Measurements from ENCODE around the gene ABI2. TPM values are rescaled to one million over a fixed set of nuclear protein-coding genes. Genes with fewer than 3 reads are reported as not detected.

ABI2 gene
- 101 TPM for total RNA-seq (ENCODE audit: unreplicated experiment)
- long read RNA-seq, full-length matches to known transcripts, result 2 of 15 reads
- long read RNA-seq, partial matches to known transcripts, result 2 of 15 reads
- long read RNA-seq, other reads (novel, unspliced or antisense), result 11 of 15 reads

DNA sequence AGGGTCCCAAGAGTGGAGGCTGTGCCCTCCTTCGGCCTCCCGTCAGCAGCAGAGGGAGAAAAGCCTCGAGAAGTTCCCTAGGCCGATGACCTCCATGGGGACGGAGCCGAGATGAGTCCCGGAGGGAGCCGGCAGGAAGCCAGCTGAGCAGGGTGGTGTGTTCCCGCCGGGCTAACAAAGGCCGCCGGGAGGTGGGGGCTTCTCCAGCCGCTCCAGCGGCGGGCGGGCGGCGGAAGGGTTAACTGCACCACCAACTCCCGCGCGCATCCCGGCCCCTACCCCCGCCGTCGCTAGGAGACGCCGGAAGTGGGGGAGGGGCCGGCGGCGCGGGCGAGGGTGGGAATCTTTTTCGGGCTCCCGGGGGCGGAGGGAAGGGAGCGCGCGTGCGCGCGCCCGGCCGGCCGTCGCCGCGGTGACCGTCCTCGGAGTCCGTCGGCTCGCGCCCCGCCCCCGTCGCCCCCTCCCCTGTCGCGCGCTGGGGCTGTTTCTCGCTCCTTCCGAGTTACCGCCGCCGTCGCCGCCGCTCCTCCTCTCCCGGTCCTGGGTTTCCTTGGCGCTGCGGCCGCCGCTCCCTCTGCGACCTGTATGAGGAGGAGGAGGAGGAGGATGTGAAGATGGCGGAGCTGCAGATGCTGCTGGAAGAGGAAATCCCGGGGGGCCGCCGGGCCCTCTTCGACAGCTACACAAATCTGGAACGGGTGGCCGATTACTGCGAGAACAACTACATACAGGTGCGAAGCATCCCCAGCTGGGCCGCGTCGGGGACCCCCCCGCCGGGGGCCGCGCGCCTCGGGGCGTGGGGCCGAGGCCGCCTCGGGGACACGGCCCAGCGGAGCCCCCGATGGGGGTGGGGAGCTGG is at the start of gene ABI2:
TSS of gene ABI2 (plus strand) at position 494 of the 859 bp plus-strand sequence. CDS start at position 615, 121 bp downstream.
- Mint-ChIP-seq H3K4me3 (ENCODE audit: unreplicated experiment) (peak within 1 kb of the TSS; percentile 98), H3K27me3 (ENCODE audit: unreplicated experiment) (peaks cover 9% of the 10 kb centered on the region), H3K9me3 (ENCODE audit: unreplicated experiment) (peaks cover 12% of the 10 kb centered on the region), H3K27ac (ENCODE audit: unreplicated experiment) (peak within 1 kb of the TSS; percentile 100), H3K36me3 (ENCODE audit: unreplicated experiment) (peaks cover 5% of the 10 kb centered on the region), H3K4me1 (ENCODE audit: low read depth, unreplicated experiment) (peaks cover 17% of the 10 kb centered on the region)
- DNase-seq, result peak; percentile 97
- TF ChIP-seq, protein P1, sequence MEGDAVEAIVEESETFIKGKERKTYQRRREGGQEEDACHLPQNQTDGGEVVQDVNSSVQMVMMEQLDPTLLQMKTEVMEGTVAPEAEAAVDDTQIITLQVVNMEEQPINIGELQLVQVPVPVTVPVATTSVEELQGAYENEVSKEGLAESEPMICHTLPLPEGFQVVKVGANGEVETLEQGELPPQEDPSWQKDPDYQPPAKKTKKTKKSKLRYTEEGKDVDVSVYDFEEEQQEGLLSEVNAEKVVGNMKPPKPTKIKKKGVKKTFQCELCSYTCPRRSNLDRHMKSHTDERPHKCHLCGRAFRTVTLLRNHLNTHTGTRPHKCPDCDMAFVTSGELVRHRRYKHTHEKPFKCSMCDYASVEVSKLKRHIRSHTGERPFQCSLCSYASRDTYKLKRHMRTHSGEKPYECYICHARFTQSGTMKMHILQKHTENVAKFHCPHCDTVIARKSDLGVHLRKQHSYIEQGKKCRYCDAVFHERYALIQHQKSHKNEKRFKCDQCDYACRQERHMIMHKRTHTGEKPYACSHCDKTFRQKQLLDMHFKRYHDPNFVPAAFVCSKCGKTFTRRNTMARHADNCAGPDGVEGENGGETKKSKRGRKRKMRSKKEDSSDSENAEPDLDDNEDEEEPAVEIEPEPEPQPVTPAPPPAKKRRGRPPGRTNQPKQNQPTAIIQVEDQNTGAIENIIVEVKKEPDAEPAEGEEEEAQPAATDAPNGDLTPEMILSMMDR (IDR thresholded peaks at IDR 0.05; ENCODE audit: partially characterized antibody, unreplicated experiment), result no peak

DNA sequence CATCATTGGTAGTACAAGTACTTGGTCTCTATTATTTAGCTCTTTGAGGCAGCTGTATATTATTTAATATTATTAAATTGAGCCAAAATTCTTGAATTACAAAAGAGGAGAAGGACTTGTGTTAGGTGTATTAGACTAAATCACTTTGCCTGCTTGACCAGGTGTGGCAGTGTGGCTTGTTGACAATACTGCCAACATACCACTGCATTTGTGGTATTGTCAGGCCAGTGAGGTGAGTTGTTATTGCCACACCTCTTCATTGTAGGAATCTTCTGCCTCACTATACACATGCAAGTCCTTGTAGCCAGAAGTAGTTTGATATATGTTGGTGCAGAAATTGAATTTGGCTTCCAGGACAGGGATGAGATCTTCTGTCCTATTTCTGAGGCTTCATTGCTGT is 48.9 kb upstream of the ABI2 start:
- H3K36me3 Mint-ChIP-seq (ENCODE audit: unreplicated experiment), result no peaks in the 10 kb centered on the region
- H3K27me3 Mint-ChIP-seq (ENCODE audit: unreplicated experiment), result no peaks in the 10 kb centered on the region
- TF ChIP-seq, protein P1 (IDR thresholded peaks at IDR 0.05; ENCODE audit: partially characterized antibody, unreplicated experiment), result no peak
- H3K27ac Mint-ChIP-seq (ENCODE audit: unreplicated experiment), result no peak overlapping the region
- H3K4me3 Mint-ChIP-seq (ENCODE audit: unreplicated experiment), result no peak overlapping the region
- no peak for DNase-seq
- no peaks in the 10 kb centered on the region for H3K9me3 Mint-ChIP-seq (ENCODE audit: unreplicated experiment)
- no peaks in the 10 kb centered on the region for H3K4me1 Mint-ChIP-seq (ENCODE audit: low read depth, unreplicated experiment)

DNA sequence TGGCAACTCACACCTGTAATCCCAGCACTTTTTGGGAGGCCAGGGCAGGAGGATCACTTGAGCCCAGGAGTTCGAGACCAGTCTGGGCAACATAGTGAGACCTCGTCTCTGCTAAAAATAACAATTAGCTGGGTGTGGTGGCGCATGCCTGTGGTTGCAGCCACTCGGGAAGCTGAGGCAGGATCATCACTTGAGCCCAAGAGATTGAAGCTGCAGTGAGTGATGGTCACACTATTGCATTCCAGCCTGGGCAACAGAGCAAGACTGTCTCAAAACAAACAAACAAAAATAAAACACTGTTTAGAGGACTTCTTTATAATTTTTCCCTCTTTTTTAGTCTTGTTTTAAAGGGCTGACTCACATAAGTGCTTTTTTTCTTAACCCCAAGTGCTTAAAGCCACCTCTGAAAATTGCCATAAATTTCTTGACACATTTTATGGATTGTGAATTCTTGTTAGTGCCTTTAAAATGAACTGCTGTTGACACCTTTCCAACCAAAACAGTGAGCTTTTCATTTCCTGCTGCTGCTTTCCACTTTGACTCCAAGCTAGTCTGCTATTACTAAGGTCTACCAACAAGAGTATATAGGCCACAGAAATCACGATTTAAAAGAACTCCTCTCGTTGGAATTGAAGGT is 47.6 kb upstream of the ABI2 start:
- DNase-seq, result no peak
- Mint-ChIP-seq H3K36me3 (ENCODE audit: unreplicated experiment) (no peaks in the 10 kb centered on the region), H3K4me3 (ENCODE audit: unreplicated experiment) (no peak overlapping the region), H3K27me3 (ENCODE audit: unreplicated experiment) (no peaks in the 10 kb centered on the region), H3K27ac (ENCODE audit: unreplicated experiment) (no peak overlapping the region), H3K9me3 (ENCODE audit: unreplicated experiment) (no peaks in the 10 kb centered on the region), H3K4me1 (ENCODE audit: low read depth, unreplicated experiment) (no peaks in the 10 kb centered on the region)
- TF ChIP-seq, protein P1 (IDR thresholded peaks at IDR 0.05; ENCODE audit: partially characterized antibody, unreplicated experiment), result no peak

DNA sequence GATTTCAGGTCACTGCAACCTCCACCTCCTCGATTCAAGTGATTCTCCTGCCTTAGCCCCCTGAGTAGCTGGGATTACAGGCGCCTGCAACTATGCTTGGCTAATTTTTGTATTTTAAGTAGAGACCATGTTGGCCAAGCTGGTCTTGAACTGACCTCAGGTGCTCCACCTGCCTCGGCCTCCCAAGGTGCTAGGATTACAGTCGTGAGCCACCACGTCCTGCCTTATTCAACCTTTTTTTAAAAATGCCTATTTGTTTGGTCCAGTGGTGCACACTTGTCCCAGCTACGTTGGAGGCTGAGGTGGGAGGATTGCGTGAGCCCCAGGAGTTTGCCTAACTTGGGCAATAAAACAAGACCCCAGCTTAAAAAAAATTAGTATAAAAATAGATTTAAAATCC is 46.1 kb upstream of the ABI2 start:
- Mint-ChIP-seq H3K36me3 (ENCODE audit: unreplicated experiment) (no peaks in the 10 kb centered on the region), H3K27me3 (ENCODE audit: unreplicated experiment) (no peaks in the 10 kb centered on the region), H3K9me3 (ENCODE audit: unreplicated experiment) (no peaks in the 10 kb centered on the region), H3K4me1 (ENCODE audit: low read depth, unreplicated experiment) (no peaks in the 10 kb centered on the region), H3K27ac (ENCODE audit: unreplicated experiment) (no peak overlapping the region), H3K4me3 (ENCODE audit: unreplicated experiment) (no peak overlapping the region)
- TF ChIP-seq, protein P1 (IDR thresholded peaks at IDR 0.05; ENCODE audit: partially characterized antibody, unreplicated experiment), result no peak
- no peak for DNase-seq

All from glutamatergic neuron (in vitro differentiated cells).